ENCODE results near the gene KMT2A.
"Not testable (repeated sequence)": the region's sequence is repeated elsewhere in the genome, so short reads cannot be mapped to it uniquely, and the experiment has no call there.

KMT2A gene

GRCh38 chr11:118449316-118449918 lies 13.1 kb downstream of the KMT2A start:
- H3K27me3 ChIP-seq (replicated peaks; ENCODE audit: control insufficient read depth, insufficient read depth, low read length), result no peaks in the 10 kb centered on the region
- H3K4me1 ChIP-seq (ENCODE audit: control insufficient read depth, insufficient read depth, low read length), result peaks cover 23% of the 10 kb centered on the region
- H3K9ac ChIP-seq (ENCODE audit: low read length), result no peak overlapping the region
- H3K4me3 ChIP-seq (ENCODE audit: low read length), result no peak overlapping the region
- H3K9me3 ChIP-seq (ENCODE audit: control insufficient read depth, low read length), result no peaks in the 10 kb centered on the region
- DNase-seq (ENCODE audit: low read depth), result no peak
- H3K36me3 ChIP-seq (ENCODE audit: control insufficient read depth, insufficient read depth, low read length, severe bottlenecking), result no peaks in the 10 kb centered on the region

GRCh38 chr11:118450451-118450850 lies 14.2 kb downstream of the KMT2A start:
- no peak overlapping the region for H3K4me3 ChIP-seq (ENCODE audit: low read length)
- H3K9me3 ChIP-seq (ENCODE audit: control insufficient read depth, low read length), result no peaks in the 10 kb centered on the region
- DNase-seq (ENCODE audit: low read depth), result no peak
- H3K36me3 ChIP-seq (ENCODE audit: control insufficient read depth, insufficient read depth, low read length, severe bottlenecking), result no peaks in the 10 kb centered on the region
- H3K9ac ChIP-seq (ENCODE audit: low read length), result no peak overlapping the region
- H3K4me1 ChIP-seq (ENCODE audit: control insufficient read depth, insufficient read depth, low read length), result peaks cover 23% of the 10 kb centered on the region
- H3K27me3 ChIP-seq (replicated peaks; ENCODE audit: control insufficient read depth, insufficient read depth, low read length), result no peaks in the 10 kb centered on the region

- Histone ChIP-seq H3K9me3 (ENCODE audit: control insufficient read depth, low read length) (no peaks in the 10 kb centered on the region), H3K9ac (ENCODE audit: low read length) (no peak overlapping the region), H3K4me1 (ENCODE audit: control insufficient read depth, insufficient read depth, low read length) (no peaks in the 10 kb centered on the region), H3K4me3 (ENCODE audit: low read length) (no peak overlapping the region), H3K36me3 (ENCODE audit: control insufficient read depth, insufficient read depth, low read length, severe bottlenecking) (no peaks in the 10 kb centered on the region), H3K27me3 (replicated peaks; ENCODE audit: control insufficient read depth, insufficient read depth, low read length) (no peaks in the 10 kb centered on the region)
- no peak for DNase-seq (ENCODE audit: low read depth)
Observed at GRCh38 chr11:118462178-118462577, 25.9 kb downstream of the KMT2A start.

GRCh38 chr11:118468968-118469367 lies 32.7 kb downstream of the KMT2A start:
- peaks cover 19% of the 10 kb centered on the region for H3K36me3 ChIP-seq (ENCODE audit: control insufficient read depth, insufficient read depth, low read length, severe bottlenecking)
- not testable (repeated sequence) for H3K9ac ChIP-seq (ENCODE audit: low read length); DNase-seq (ENCODE audit: low read depth); H3K27me3 ChIP-seq (replicated peaks; ENCODE audit: control insufficient read depth, insufficient read depth, low read length); H3K4me1 ChIP-seq (ENCODE audit: control insufficient read depth, insufficient read depth, low read length); H3K4me3 ChIP-seq (ENCODE audit: low read length); H3K9me3 ChIP-seq (ENCODE audit: control insufficient read depth, low read length)

- no peak overlapping the region for H3K9ac ChIP-seq (ENCODE audit: low read length)
- H3K36me3 ChIP-seq (ENCODE audit: control insufficient read depth, insufficient read depth, low read length, severe bottlenecking), result peaks cover 19% of the 10 kb centered on the region
- DNase-seq (ENCODE audit: low read depth), result no peak
- no peaks in the 10 kb centered on the region for H3K4me1 ChIP-seq (ENCODE audit: control insufficient read depth, insufficient read depth, low read length)
- H3K27me3 ChIP-seq (replicated peaks; ENCODE audit: control insufficient read depth, insufficient read depth, low read length), result no peaks in the 10 kb centered on the region
- H3K9me3 ChIP-seq (ENCODE audit: control insufficient read depth, low read length), result no peaks in the 10 kb centered on the region
- H3K4me3 ChIP-seq (ENCODE audit: low read length), result no peak overlapping the region
Observed at GRCh38 chr11:118471030-118471429, 34.7 kb downstream of the KMT2A start.

- no peak overlapping the region for H3K4me3 ChIP-seq (ENCODE audit: low read length)
- no peaks in the 10 kb centered on the region for H3K4me1 ChIP-seq (ENCODE audit: control insufficient read depth, insufficient read depth, low read length)
- no peaks in the 10 kb centered on the region for H3K9me3 ChIP-seq (ENCODE audit: control insufficient read depth, low read length)
- H3K27me3 ChIP-seq (replicated peaks; ENCODE audit: control insufficient read depth, insufficient read depth, low read length), result no peaks in the 10 kb centered on the region
- no peak overlapping the region for H3K9ac ChIP-seq (ENCODE audit: low read length)
- no peak for DNase-seq (ENCODE audit: low read depth)
- H3K36me3 ChIP-seq (ENCODE audit: control insufficient read depth, insufficient read depth, low read length, severe bottlenecking), result peaks cover 34% of the 10 kb centered on the region
Observed at GRCh38 chr11:118473537-118473936, 37.2 kb downstream of the KMT2A start.

GRCh38 chr11:118476676-118477075 lies 40.4 kb downstream of the KMT2A start:
- no peak overlapping the region for H3K9ac ChIP-seq (ENCODE audit: low read length)
- no peaks in the 10 kb centered on the region for H3K27me3 ChIP-seq (replicated peaks; ENCODE audit: control insufficient read depth, insufficient read depth, low read length)
- H3K36me3 ChIP-seq (ENCODE audit: control insufficient read depth, insufficient read depth, low read length, severe bottlenecking), result peaks cover 61% of the 10 kb centered on the region
- peak; percentile 21 for DNase-seq (ENCODE audit: low read depth)
- H3K9me3 ChIP-seq (ENCODE audit: control insufficient read depth, low read length), result no peaks in the 10 kb centered on the region
- no peaks in the 10 kb centered on the region for H3K4me1 ChIP-seq (ENCODE audit: control insufficient read depth, insufficient read depth, low read length)
- no peak overlapping the region for H3K4me3 ChIP-seq (ENCODE audit: low read length)

- H3K9me3 ChIP-seq (ENCODE audit: control insufficient read depth, low read length); H3K4me3 ChIP-seq (ENCODE audit: low read length); H3K27me3 ChIP-seq (replicated peaks; ENCODE audit: control insufficient read depth, insufficient read depth, low read length); H3K4me1 ChIP-seq (ENCODE audit: control insufficient read depth, insufficient read depth, low read length); H3K9ac ChIP-seq (ENCODE audit: low read length); DNase-seq (ENCODE audit: low read depth): not testable (repeated sequence)
- peaks cover 87% of the 10 kb centered on the region for H3K36me3 ChIP-seq (ENCODE audit: control insufficient read depth, insufficient read depth, low read length, severe bottlenecking)
Observed at GRCh38 chr11:118481238-118481637, 44.9 kb downstream of the KMT2A start.

GRCh38 chr11:118484405-118484804 lies 48.1 kb downstream of the KMT2A start:
- H3K4me3 ChIP-seq (ENCODE audit: low read length), result no peak overlapping the region
- H3K4me1 ChIP-seq (ENCODE audit: control insufficient read depth, insufficient read depth, low read length), result peaks cover 3% of the 10 kb centered on the region
- H3K9me3 ChIP-seq (ENCODE audit: control insufficient read depth, low read length), result no peaks in the 10 kb centered on the region
- H3K27me3 ChIP-seq (replicated peaks; ENCODE audit: control insufficient read depth, insufficient read depth, low read length), result no peaks in the 10 kb centered on the region
- no peak overlapping the region for H3K9ac ChIP-seq (ENCODE audit: low read length)
- no peak for DNase-seq (ENCODE audit: low read depth)
- peaks cover 84% of the 10 kb centered on the region for H3K36me3 ChIP-seq (ENCODE audit: control insufficient read depth, insufficient read depth, low read length, severe bottlenecking)

GRCh38 chr11:118485273-118485672 lies 49.0 kb downstream of the KMT2A start:
- Histone ChIP-seq H3K4me1 (ENCODE audit: control insufficient read depth, insufficient read depth, low read length) (peaks cover 3% of the 10 kb centered on the region), H3K9ac (ENCODE audit: low read length) (no peak overlapping the region), H3K27me3 (replicated peaks; ENCODE audit: control insufficient read depth, insufficient read depth, low read length) (no peaks in the 10 kb centered on the region), H3K4me3 (ENCODE audit: low read length) (no peak overlapping the region), H3K36me3 (ENCODE audit: control insufficient read depth, insufficient read depth, low read length, severe bottlenecking) (peaks cover 84% of the 10 kb centered on the region), H3K9me3 (ENCODE audit: control insufficient read depth, low read length) (no peaks in the 10 kb centered on the region)
- no peak for DNase-seq (ENCODE audit: low read depth)

- H3K36me3 ChIP-seq (ENCODE audit: control insufficient read depth, insufficient read depth, low read length, severe bottlenecking), result peaks cover 84% of the 10 kb centered on the region
- no peaks in the 10 kb centered on the region for H3K27me3 ChIP-seq (replicated peaks; ENCODE audit: control insufficient read depth, insufficient read depth, low read length)
- H3K9me3 ChIP-seq (ENCODE audit: control insufficient read depth, low read length), result no peaks in the 10 kb centered on the region
- H3K4me3 ChIP-seq (ENCODE audit: low read length), result no peak overlapping the region
- no peak overlapping the region for H3K9ac ChIP-seq (ENCODE audit: low read length)
- peak; percentile 89 for DNase-seq (ENCODE audit: low read depth)
- H3K4me1 ChIP-seq (ENCODE audit: control insufficient read depth, insufficient read depth, low read length), result peaks cover 3% of the 10 kb centered on the region
Observed at GRCh38 chr11:118488480-118489109, 52.3 kb downstream of the KMT2A start.

GRCh38 chr11:118491041-118491440 lies 54.7 kb downstream of the KMT2A start:
- H3K4me3 ChIP-seq (ENCODE audit: low read length), result no peak overlapping the region
- H3K36me3 ChIP-seq (ENCODE audit: control insufficient read depth, insufficient read depth, low read length, severe bottlenecking), result peaks cover 87% of the 10 kb centered on the region
- peak overlapping the region; percentile 23 for H3K9ac ChIP-seq (ENCODE audit: low read length)
- H3K4me1 ChIP-seq (ENCODE audit: control insufficient read depth, insufficient read depth, low read length), result no peaks in the 10 kb centered on the region
- no peaks in the 10 kb centered on the region for H3K9me3 ChIP-seq (ENCODE audit: control insufficient read depth, low read length)
- no peaks in the 10 kb centered on the region for H3K27me3 ChIP-seq (replicated peaks; ENCODE audit: control insufficient read depth, insufficient read depth, low read length)
- no peak for DNase-seq (ENCODE audit: low read depth)

Measured in adipocyte (in vitro differentiated cells).